GM19099 (cell line): ENCODE results near the gene SART1.

Experiments used
- POLR2A ChIP-seq: IDR thresholded peaks from 3 replicates; pipeline ENCODE4 v1.6.1; 2011; ENCODE audit warnings: low read depth; ENCODE audit not compliant: insufficient read length; ENCODE audit errors: extremely low read depth

SART1 gene

GRCh38 chr11:66011239-66011784 lies 49.8 kb downstream of the SART1 start:
- TF ChIP-seq POLR2A = no peak

DNA sequence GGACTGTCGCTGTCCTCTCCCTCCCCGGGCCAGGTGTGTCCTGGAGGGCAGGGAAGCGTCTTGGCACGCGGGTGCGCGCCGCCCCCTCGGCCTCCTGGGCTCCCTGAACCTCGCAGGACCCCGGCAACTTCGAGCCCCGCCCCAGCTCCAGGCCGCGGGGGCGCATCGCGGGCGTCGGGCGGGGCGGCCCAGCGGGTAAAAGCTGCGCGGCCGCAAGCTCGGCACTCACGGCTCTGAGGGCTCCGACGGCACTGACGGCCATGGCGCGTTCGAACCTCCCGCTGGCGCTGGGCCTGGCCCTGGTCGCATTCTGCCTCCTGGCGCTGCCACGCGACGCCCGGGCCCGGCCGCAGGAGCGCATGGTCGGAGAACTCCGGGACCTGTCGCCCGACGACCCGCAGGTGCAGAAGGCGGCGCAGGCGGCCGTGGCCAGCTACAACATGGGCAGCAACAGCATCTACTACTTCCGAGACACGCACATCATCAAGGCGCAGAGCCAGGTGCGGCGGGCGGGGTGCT lies 50.3 kb downstream of the SART1 start, which contains the start of gene CST6:
CST6 (plus strand) TSS at position 224 of the 519 bp plus-strand sequence; CDS start at position 261, 37 bp downstream.
- no peak for TF ChIP-seq POLR2A

GRCh38 chr11:66012371-66012945 lies 50.9 kb downstream of the SART1 start:
- TF ChIP-seq POLR2A = no peak

GRCh38 chr11:66012946-66013761 lies 51.6 kb downstream of the SART1 start:
- no peak for TF ChIP-seq POLR2A

- TF ChIP-seq POLR2A = no peak
Observed at GRCh38 chr11:66013762-66014100, 52.2 kb downstream of the SART1 start.

GRCh38 chr11:66014804-66015453 lies 53.4 kb downstream of the SART1 start:
- TF ChIP-seq POLR2A = no peak

- no peak for TF ChIP-seq POLR2A
Observed at GRCh38 chr11:66015454-66015881, 53.9 kb downstream of the SART1 start.

DNA sequence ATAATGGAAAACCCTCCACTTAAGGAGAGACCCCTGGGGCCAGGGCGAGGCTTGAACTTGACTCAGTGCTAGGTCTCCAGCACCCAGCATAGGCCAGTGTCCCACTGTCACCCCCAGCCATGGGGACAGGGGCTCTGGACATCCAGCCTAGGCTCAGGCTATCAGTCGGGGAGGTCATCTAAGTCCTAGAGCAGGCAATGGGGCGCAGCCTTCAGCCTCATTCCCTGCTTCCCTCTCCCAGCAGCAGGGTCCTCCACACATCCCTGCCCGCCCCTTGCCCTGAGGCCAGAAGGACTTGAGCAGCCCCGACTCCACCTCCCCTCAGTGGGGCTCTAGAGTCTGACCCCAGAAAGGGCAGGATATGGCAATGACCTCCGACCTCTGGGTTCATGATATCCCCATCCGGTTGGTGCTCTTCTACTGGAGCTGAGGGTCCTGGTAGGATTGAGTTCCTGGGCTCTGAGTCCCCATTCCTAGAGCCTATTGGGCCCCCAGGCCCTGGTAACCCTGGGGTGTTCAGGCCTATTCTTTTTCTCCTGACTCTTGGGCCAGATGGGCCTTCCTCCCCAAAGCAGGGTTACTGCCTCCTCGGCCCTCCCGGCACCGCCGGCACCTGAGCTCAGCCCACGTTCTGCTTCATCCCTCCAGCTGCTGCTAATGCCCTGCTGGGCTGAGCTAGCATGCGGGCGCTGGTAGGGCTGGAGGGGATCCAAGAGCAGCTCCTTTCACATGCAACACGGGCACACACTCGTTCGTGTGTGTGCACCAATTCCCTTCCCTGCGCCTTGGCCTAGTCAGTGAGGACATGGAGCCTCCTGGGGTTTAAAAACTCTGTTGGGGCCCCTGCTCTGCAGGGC lies 54.6 kb downstream of the SART1 start:
- no peak for TF ChIP-seq POLR2A

DNA sequence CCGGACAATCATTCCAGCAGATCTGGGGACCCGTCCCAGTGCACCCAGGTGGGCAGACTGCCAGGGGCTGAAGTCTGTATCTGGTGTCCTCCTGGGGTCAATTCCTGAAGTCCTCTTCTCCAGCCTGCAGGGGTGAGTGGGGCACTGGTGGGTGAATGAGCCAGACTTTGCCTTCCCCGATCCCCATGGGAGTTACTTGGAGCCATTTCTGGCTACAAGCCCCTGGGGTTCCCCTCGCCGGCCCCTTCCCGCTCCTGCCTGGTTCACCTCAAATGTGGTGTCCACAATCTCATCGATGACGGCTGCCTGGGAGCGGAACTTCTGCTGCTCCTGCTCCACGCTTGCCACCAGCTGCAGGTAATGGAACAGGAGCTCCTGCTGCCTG lies 55.3 kb downstream of the SART1 start:
- no peak for TF ChIP-seq POLR2A

DNA sequence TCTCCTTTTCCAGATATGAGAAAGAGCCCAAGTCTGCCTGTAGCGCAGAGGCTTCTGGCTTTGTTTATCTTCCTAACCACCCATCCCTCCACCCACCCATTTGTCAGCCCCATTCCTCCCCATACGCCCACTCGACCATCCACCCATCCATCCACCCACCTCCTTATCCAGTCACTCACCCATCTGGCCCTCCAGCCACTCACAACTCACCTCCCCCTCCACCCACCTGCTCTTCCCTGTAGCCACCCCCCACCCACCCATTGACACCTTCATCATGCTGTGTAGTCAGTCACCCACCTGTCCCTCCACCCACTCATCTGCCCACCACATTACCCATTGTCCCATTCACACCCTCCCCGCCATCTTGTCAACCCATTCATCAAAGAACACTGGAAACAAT lies 55.8 kb downstream of the SART1 start:
- no peak for TF ChIP-seq POLR2A

GRCh38 chr11:66020212-66020611 lies 58.7 kb downstream of the SART1 start:
- no peak for TF ChIP-seq POLR2A

GRCh38 chr11:66020618-66021357 lies 59.3 kb downstream of the SART1 start:
- TF ChIP-seq POLR2A = no peak

DNA sequence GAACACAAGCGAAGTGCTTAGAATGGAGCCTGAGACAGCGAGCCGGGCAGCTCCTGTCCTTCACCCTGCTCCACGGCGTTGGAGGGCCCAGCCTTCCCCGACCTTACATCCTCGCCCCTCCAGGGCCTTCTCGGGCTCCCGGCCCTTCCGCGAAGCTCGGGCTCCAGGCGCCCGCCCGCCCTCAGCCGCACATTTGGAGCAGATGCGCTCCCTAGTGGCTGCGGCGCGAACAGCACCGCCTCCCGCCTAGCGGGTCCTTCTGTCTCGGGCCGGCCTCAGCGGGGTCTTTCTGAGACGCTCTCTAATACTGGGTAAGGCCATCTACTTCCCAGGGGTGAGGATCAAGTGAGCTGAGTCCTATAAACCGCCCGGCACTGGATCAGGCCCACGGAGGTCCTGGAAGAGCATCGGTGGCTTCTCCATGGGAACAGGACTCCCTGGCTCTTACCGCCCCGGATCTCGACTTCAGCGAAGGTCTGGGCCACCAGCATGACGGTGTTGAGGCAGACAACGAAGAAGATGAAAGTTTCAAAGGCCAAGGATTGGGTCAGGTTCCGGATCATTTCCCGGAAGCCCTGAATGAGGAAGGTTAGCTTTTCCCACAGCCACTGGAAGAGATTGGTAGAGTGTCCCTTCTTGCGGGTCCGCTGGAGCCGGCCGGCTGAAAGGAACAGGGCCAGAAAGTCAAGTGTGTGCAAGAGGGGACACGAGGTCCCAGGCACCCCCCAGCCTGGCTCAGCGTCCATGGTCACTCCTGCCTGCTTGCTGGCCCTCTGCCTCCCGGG lies 61.1 kb downstream of the SART1 start:
- no peak for TF ChIP-seq POLR2A
